Panc1 (cell line): ENCODE measurements around the gene MRPL48. TPM values are rescaled to one million over a fixed set of nuclear protein-coding genes. Genes with fewer than 3 reads are reported as not detected.

Experiments used
- ATAC-seq: fragments of 200-7000 bp; cut with Tn5 transposase; 2 replicates; pipeline ENCODE4 v1.9.1; 2020; ENCODE audit warnings: mild to moderate bottlenecking, moderate library complexity
- BruUV-seq: library from RNA; stranded (reverse); fragments of 400-500 nt; replicated peaks from 2 replicates; lab custom pipeline; 2021; lab: Mats Ljungman, UMichigan
- CTCF ChIA-PET: fragments of 300-600 bp; sonication (Branson Sonifier 250); formaldehyde crosslinking; loops from one replicate; lab custom pipeline; 2022; ENCODE audit warnings: antibody characterized with exemption; lab: Charles Lee
- POLR2A ChIA-PET: fragments of 300-600 bp; sonication (Branson Sonifier 250); formaldehyde crosslinking; loops from one replicate; lab custom pipeline; 2022; ENCODE audit warnings: antibody characterized with exemption; lab: Charles Lee
- DNase-seq: peaks from one replicate; pipeline ENCODE4 v3.0.0-alpha.2; 2010; ENCODE audit warnings: low read depth, low spot score
- H3K27ac ChIP-seq: 2 replicates; pipeline ENCODE4 v1.5.1; 2011; ENCODE audit warnings: mild to moderate bottlenecking, low read length, inconsistent platforms
- H3K27me3 ChIP-seq: fragments of 200-500 bp; sonication (Bioruptor generic); 2 replicates; pipeline ENCODE4 v1.6.0; 2014; ENCODE audit warnings: low read length, inconsistent platforms; ENCODE audit not compliant: control insufficient read depth, insufficient read depth
- H3K36me3 ChIP-seq: fragments of 200-500 bp; sonication (Bioruptor generic); 2 replicates; pipeline ENCODE4 v1.5.1; 2014; ENCODE audit warnings: inconsistent platforms, mild to moderate bottlenecking, low read length, moderate library complexity; ENCODE audit not compliant: control insufficient read depth, insufficient read depth
- H3K4me1 ChIP-seq: 2 replicates; pipeline ENCODE4 v1.5.1; 2011; ENCODE audit warnings: inconsistent platforms, mild to moderate bottlenecking, low read length, moderate library complexity; ENCODE audit not compliant: control insufficient read depth, insufficient read depth
- H3K4me3 ChIP-seq, 2 experiments: 2 replicates each; pipeline ENCODE4 v1.5.1; 2011 to 2012; ENCODE audit warnings: low read depth in 2 of 2, low read length in 2 of 2, mild to moderate bottlenecking in 2 of 2, inconsistent platforms in 1 of 2, moderate library complexity in 1 of 2
- H3K9me3 ChIP-seq: fragments of 200-500 bp; sonication (Bioruptor generic); 2 replicates; pipeline ENCODE4 v1.5.1; 2014; ENCODE audit warnings: low read depth, mild to moderate bottlenecking, inconsistent platforms, low read length, moderate library complexity; ENCODE audit not compliant: control insufficient read depth, insufficient read depth
- POLR2AphosphoS5 ChIP-seq: IDR thresholded peaks from 2 replicates; pipeline ENCODE4 v1.6.1; 2012; ENCODE audit warnings: mild to moderate bottlenecking, low read depth, low read length, moderate library complexity
- SIN3A ChIP-seq: IDR thresholded peaks from 2 replicates; pipeline ENCODE4 v1.6.1; 2012; ENCODE audit warnings: low read depth, mild to moderate bottlenecking, low read length, moderate library complexity, borderline replicate concordance; ENCODE audit not compliant: insufficient read depth
- TCF7L2 ChIP-seq: IDR thresholded peaks from 2 replicates; pipeline ENCODE4 v1.6.1; 2011; ENCODE audit warnings: mild to moderate bottlenecking, low read depth, low read length, inconsistent platforms
- in situ Hi-C: cut with HindIII; loops from 2 replicates; pipeline ENCODE4 v1.10.0; 2016; ENCODE audit warnings: low sequenced_read_pairs, low pct_unique_long_range_greater_than_20kb
- intact Hi-C: fragments of 100-400 bp; cut with micrococcal nuclease; formaldehyde crosslinking; loops from one replicate; pipeline ENCODE4 v1.10.0; 2022; ENCODE audit not compliant: unreplicated experiment
- total RNA-seq: library from RNA; stranded (reverse); gene quantifications from one replicate; pipeline ENCODE4 v1.2.1, GENCODE V29; 2021; ENCODE audit not compliant: unreplicated experiment
- TF ChIP-seq, protein P1 (sequence below): fragments of 450-650 bp; IDR thresholded peaks from 2 replicates; pipeline ENCODE4 v1.5.1; 2017; ENCODE audit warnings: mild to moderate bottlenecking
- TF ChIP-seq, protein P2 (sequence below), 2 experiments: IDR thresholded peaks; 2 replicates each; pipeline ENCODE4 v1.6.1; 2011 to 2012; ENCODE audit warnings: low read depth in 2 of 2, control low read depth in 1 of 2, low read length in 1 of 2, mild to moderate bottlenecking in 1 of 2, moderate library complexity in 1 of 2; ENCODE audit not compliant: insufficient read depth in 1 of 2

The MRPL48 gene
- total RNA-seq, 1 experiment from 2014 or later: 42.0 TPM

- no peaks in the 10 kb centered on the region for H3K9me3 ChIP-seq
- POLR2A ChIA-PET: no interaction called here
- TF ChIP-seq SIN3A (no peak), POLR2AphosphoS5 (no peak), TCF7L2 (no peak)
- TF ChIP-seq, protein P1, sequence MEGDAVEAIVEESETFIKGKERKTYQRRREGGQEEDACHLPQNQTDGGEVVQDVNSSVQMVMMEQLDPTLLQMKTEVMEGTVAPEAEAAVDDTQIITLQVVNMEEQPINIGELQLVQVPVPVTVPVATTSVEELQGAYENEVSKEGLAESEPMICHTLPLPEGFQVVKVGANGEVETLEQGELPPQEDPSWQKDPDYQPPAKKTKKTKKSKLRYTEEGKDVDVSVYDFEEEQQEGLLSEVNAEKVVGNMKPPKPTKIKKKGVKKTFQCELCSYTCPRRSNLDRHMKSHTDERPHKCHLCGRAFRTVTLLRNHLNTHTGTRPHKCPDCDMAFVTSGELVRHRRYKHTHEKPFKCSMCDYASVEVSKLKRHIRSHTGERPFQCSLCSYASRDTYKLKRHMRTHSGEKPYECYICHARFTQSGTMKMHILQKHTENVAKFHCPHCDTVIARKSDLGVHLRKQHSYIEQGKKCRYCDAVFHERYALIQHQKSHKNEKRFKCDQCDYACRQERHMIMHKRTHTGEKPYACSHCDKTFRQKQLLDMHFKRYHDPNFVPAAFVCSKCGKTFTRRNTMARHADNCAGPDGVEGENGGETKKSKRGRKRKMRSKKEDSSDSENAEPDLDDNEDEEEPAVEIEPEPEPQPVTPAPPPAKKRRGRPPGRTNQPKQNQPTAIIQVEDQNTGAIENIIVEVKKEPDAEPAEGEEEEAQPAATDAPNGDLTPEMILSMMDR: no peak
- TF ChIP-seq, protein P2, sequence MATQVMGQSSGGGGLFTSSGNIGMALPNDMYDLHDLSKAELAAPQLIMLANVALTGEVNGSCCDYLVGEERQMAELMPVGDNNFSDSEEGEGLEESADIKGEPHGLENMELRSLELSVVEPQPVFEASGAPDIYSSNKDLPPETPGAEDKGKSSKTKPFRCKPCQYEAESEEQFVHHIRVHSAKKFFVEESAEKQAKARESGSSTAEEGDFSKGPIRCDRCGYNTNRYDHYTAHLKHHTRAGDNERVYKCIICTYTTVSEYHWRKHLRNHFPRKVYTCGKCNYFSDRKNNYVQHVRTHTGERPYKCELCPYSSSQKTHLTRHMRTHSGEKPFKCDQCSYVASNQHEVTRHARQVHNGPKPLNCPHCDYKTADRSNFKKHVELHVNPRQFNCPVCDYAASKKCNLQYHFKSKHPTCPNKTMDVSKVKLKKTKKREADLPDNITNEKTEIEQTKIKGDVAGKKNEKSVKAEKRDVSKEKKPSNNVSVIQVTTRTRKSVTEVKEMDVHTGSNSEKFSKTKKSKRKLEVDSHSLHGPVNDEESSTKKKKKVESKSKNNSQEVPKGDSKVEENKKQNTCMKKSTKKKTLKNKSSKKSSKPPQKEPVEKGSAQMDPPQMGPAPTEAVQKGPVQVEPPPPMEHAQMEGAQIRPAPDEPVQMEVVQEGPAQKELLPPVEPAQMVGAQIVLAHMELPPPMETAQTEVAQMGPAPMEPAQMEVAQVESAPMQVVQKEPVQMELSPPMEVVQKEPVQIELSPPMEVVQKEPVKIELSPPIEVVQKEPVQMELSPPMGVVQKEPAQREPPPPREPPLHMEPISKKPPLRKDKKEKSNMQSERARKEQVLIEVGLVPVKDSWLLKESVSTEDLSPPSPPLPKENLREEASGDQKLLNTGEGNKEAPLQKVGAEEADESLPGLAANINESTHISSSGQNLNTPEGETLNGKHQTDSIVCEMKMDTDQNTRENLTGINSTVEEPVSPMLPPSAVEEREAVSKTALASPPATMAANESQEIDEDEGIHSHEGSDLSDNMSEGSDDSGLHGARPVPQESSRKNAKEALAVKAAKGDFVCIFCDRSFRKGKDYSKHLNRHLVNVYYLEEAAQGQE (IDR thresholded peaks at IDR 0.05; ENCODE audit: insufficient read depth in 1 of 2, low read depth in 2 of 2, low read length in 1 of 2): no peak
- ATAC-seq: no peak
- no peak overlapping the region for H3K4me3 ChIP-seq
- DNase-seq: no peak
- H3K36me3 ChIP-seq: no peaks in the 10 kb centered on the region
- no peak overlapping the region for H3K27ac ChIP-seq
- intact Hi-C loops (no loop called here), in situ Hi-C loops (no loop called here)
- H3K4me1 ChIP-seq: no peaks in the 10 kb centered on the region
- BruUV-seq: no TSS peak
- CTCF ChIA-PET: no interaction called here
- H3K27me3 ChIP-seq: no peaks in the 10 kb centered on the region
Observed at GRCh38 chr11:73851046-73851764, 63.5 kb downstream of the MRPL48 start.

- no TSS peak for BruUV-seq
- no peak overlapping the region for H3K4me3 ChIP-seq
- in situ Hi-C loops (no loop called here), intact Hi-C loops (no loop called here)
- H3K4me1 ChIP-seq: no peaks in the 10 kb centered on the region
- H3K36me3 ChIP-seq: no peaks in the 10 kb centered on the region
- DNase-seq (no peak), ATAC-seq (no peak)
- TF ChIP-seq, protein P2 (IDR thresholded peaks at IDR 0.05; ENCODE audit: insufficient read depth in 1 of 2, low read depth in 2 of 2, low read length in 1 of 2): no peak
- TF ChIP-seq TCF7L2 (no peak), SIN3A (no peak), POLR2AphosphoS5 (no peak)
- TF ChIP-seq, protein P1: no peak
- H3K27me3 ChIP-seq: no peaks in the 10 kb centered on the region
- ChIA-PET CTCF (no interaction called here), POLR2A (interaction anchor here (0.6 kb wide), 1 partner anchor 9 kb away, joined by 4 read pairs; no protein-coding TSS in a partner anchor)
- no peaks in the 10 kb centered on the region for H3K9me3 ChIP-seq
- H3K27ac ChIP-seq: no peak overlapping the region
Observed at GRCh38 chr11:73852049-73852448, 64.4 kb downstream of the MRPL48 start.
